22Rv1 (cell line): ENCODE data around the gene BMP2K.

Source experiments
- H3K27ac ChIP-seq: fragments of 450-650 bp; 2 replicates; pipeline ENCODE4 v1.5.1; 2017
- ZFX ChIP-seq: fragments of 450-650 bp; IDR thresholded peaks from 2 replicates; pipeline ENCODE4 v1.6.1; 2017; ENCODE audit warnings: antibody characterized with exemption, borderline replicate concordance
- TF ChIP-seq, protein P1 (sequence below): fragments of 450-650 bp; IDR thresholded peaks from 2 replicates; pipeline ENCODE4 v1.5.1; 2017; ENCODE audit warnings: mild to moderate bottlenecking

Gene BMP2K

GRCh38 chr4:78768452-78769180, 7.5 kb upstream of the BMP2K start:
- TF ChIP-seq, protein P1, sequence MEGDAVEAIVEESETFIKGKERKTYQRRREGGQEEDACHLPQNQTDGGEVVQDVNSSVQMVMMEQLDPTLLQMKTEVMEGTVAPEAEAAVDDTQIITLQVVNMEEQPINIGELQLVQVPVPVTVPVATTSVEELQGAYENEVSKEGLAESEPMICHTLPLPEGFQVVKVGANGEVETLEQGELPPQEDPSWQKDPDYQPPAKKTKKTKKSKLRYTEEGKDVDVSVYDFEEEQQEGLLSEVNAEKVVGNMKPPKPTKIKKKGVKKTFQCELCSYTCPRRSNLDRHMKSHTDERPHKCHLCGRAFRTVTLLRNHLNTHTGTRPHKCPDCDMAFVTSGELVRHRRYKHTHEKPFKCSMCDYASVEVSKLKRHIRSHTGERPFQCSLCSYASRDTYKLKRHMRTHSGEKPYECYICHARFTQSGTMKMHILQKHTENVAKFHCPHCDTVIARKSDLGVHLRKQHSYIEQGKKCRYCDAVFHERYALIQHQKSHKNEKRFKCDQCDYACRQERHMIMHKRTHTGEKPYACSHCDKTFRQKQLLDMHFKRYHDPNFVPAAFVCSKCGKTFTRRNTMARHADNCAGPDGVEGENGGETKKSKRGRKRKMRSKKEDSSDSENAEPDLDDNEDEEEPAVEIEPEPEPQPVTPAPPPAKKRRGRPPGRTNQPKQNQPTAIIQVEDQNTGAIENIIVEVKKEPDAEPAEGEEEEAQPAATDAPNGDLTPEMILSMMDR = no peak
- no peak for TF ChIP-seq ZFX
- no peak overlapping the region for H3K27ac ChIP-seq

DNA sequence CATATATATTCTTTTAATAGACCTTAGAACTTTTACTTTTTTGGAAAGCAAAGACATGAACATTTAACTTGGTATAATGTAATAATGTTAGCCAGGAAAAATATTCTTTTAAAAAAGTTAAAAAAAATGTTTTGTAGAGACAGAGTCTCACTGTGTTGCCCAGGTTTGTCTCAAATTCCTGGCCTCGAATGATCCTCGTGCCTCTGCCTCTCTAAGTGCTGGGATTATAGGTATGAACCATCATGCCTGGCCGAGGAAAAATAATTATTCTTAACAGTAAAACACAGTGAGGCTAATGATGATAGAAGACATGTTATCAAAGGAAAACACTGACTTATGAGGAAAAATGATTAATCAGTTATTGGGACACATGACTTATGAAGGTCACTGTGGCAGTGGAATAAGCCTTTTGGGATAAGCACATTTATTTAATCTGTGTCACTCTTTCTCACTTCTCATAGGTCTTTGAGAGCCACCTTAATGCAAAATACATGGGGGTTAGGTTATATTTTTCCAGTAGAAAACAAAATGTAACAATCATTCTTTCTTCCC, 6.0 kb upstream of the BMP2K start:
- H3K27ac ChIP-seq = no peak overlapping the region
- TF ChIP-seq ZFX = no peak
- TF ChIP-seq, protein P1 = no peak

GRCh38 chr4:78772526-78773091, 3.5 kb upstream of the BMP2K start:
- TF ChIP-seq, protein P1 = no peak
- no peak for TF ChIP-seq ZFX
- H3K27ac ChIP-seq = no peak overlapping the region

DNA sequence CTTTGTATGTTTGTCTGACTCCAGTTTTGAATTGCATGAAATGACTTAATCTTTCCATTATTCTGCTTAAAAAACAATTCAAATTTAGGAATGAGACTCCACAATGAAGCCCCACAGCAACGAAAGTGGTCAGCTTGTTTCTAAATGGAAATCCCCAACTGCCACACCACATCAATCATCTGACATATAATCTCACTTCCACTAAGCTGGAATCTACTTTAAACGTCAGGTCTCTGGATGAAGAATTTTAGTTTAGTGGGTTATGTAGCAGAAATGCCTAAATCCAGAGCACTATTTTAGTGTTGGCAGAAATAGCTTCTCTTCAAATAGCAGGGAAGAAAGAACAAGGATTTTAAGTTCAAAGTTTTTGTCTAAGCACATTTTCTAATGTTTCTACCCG, 1.7 kb upstream of the BMP2K start:
- TF ChIP-seq, protein P1 = no peak
- no peak for TF ChIP-seq ZFX
- peak overlapping the region; percentile 87 for H3K27ac ChIP-seq

- H3K27ac ChIP-seq = peak overlapping the region; percentile 87
- TF ChIP-seq, protein P1 = no peak
- TF ChIP-seq ZFX = no peak
These were observed 659 bp upstream of the BMP2K start for GRCh38 chr4:78775303-78776078.

DNA sequence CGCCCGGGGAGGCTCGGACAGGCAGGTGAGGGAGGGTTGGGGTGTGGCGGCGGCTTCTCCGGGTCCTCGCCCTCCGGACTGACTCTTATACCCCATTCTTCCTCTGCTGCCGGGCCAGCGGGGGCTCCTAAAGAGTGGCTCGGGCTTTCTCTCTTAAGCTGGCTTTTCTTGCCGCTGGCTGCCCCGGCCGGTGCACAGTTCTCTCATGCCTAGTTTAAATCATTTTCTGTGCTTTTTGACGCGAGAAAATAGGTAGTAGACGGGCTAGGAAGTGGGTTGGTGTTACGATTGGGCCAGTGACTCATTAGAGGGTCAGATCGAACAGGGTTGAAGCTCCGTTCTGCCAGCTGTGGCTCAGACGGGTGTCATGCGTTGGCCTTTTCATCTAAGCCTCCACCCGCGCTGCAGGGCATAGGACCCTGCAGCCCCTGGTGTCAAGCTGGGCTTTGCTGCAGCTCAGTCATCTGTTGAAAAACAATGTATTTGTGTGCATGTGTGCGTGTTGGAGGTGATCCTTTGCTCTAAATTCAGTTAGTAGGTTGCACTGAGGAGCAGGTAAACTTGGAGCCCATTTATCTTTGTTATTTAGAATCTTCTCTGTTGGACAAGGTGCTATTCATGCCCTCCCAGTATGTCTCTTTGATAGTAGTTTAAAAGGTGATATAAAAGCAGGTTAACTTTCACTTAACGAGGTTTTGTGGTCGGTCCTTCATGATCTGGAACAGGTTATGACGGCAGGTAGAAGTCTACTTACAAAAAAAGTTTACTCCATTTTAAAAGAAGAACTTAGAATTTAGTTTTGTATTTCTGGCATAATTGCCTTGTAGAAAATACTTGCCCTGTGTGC, 802 bp downstream of the BMP2K start:
- H3K27ac ChIP-seq = peak overlapping the region; percentile 87
- TF ChIP-seq, protein P1 = no peak
- TF ChIP-seq ZFX = no peak
